Measurements from ENCODE around the gene UQCC3. TPM values are rescaled to one million over a fixed set of nuclear protein-coding genes. Genes with fewer than 3 reads are reported as not detected.

The UQCC3 gene
- total and polyA plus RNA-seq, 9 of the 15 experiments (the other 6 are each of a cell fraction or from before 2014, with no cell fraction given) = 3.3 to 44.3 (median 8.0) TPM

- TF ChIP-seq ZKSCAN3 (CRISPR knock-in tag; IDR thresholded peaks at IDR 0.05) (no peak), TAF15 (IDR thresholded peaks at IDR 0.05; ENCODE audit: low read depth, low read length) (peak; percentile 70; the same call in 1 of the 2 replicates), ZNF511 (CRISPR knock-in tag; IDR thresholded peaks at IDR 0.05) (no peak), ZNF280A (IDR thresholded peaks at IDR 0.05; ENCODE audit: low read depth, partially characterized antibody) (no peak), ZNF407 (IDR thresholded peaks at IDR 0.05; ENCODE audit: low read depth) (no peak), ZNF561 (CRISPR knock-in tag; conservative IDR thresholded peaks at IDR 0.05) (no peak), ZNF224 (CRISPR knock-in tag; IDR thresholded peaks at IDR 0.05) (no peak), ZNF175 (CRISPR knock-in tag; IDR thresholded peaks at IDR 0.05; ENCODE audit: low read depth) (no peak), HOMEZ (CRISPR knock-in tag; IDR thresholded peaks at IDR 0.05) (no peak), ZNF717 (CRISPR knock-in tag; IDR thresholded peaks at IDR 0.05) (no peak), NFRKB (IDR thresholded peaks at IDR 0.05; ENCODE audit: low read depth) (peak; percentile 83), ZNF253 (CRISPR knock-in tag; conservative IDR thresholded peaks at IDR 0.05) (no peak), ATF6 (CRISPR knock-in tag; IDR thresholded peaks at IDR 0.05) (0 out of 2 replicates have a peak, but pooled peaks have one; percentile 37)
Measured at GRCh38 chr11:62671608-62672389, at the start of gene UQCC3, which contains the start of gene LBHD1 (continued).
